HG02973 (cell line): ENCODE results near the gene PARP4.
"Not testable (repeated sequence)": the region's sequence is repeated elsewhere in the genome, so short reads cannot be mapped to it uniquely, and the experiment has no call there.

ENCODE experiments used
- ATAC-seq: cut with Tn5 transposase; IDR thresholded peaks from one replicate; pipeline ENCODE4 v1.9.1; 2021; ENCODE audit warnings: moderate library complexity; ENCODE audit not compliant: unreplicated experiment

Gene PARP4

GRCh38 chr13:24454056-24454455 lies 58.5 kb downstream of the PARP4 start:
- ATAC-seq, result no peak

GRCh38 chr13:24452044-24452443 lies 60.5 kb downstream of the PARP4 start:
- ATAC-seq, result no peak

GRCh38 chr13:24450530-24450929 lies 62.0 kb downstream of the PARP4 start:
- no peak for ATAC-seq

- ATAC-seq, result not testable (repeated sequence)
These were observed 67.7 kb downstream of the PARP4 start for GRCh38 chr13:24444851-24445250.

- ATAC-seq, result no peak
These were observed 69.2 kb downstream of the PARP4 start for GRCh38 chr13:24443366-24443765.

GRCh38 chr13:24426045-24426444 lies 86.5 kb downstream of the PARP4 start:
- not testable (repeated sequence) for ATAC-seq

- ATAC-seq, result not testable (repeated sequence)
These were observed 92.9 kb downstream of the PARP4 start for GRCh38 chr13:24419668-24420067.

GRCh38 chr13:24407844-24408243 lies 104.7 kb downstream of the PARP4 start:
- ATAC-seq, result no peak

- no peak for ATAC-seq
These were observed 106.1 kb downstream of the PARP4 start for GRCh38 chr13:24406524-24406923.

GRCh38 chr13:24396821-24397220 lies 115.8 kb downstream of the PARP4 start:
- no peak for ATAC-seq

- ATAC-seq, result no peak
These were observed 119.6 kb downstream of the PARP4 start for GRCh38 chr13:24392972-24393371.

- ATAC-seq, result not testable (repeated sequence)
These were observed 120.6 kb downstream of the PARP4 start for GRCh38 chr13:24391771-24392683.

- not testable (repeated sequence) for ATAC-seq
These were observed 121.8 kb downstream of the PARP4 start for GRCh38 chr13:24390795-24391194.

GRCh38 chr13:24389506-24389905 lies 123.1 kb downstream of the PARP4 start:
- no peak for ATAC-seq

GRCh38 chr13:24388743-24389142 lies 123.8 kb downstream of the PARP4 start:
- ATAC-seq, result not testable (repeated sequence)

- no peak for ATAC-seq
These were observed 125.5 kb downstream of the PARP4 start for GRCh38 chr13:24386816-24387708.

GRCh38 chr13:24385902-24386301 lies 126.7 kb downstream of the PARP4 start:
- ATAC-seq, result no peak

GRCh38 chr13:24384946-24385345 lies 127.6 kb downstream of the PARP4 start:
- ATAC-seq, result not testable (repeated sequence)

GRCh38 chr13:24384091-24384490 lies 128.5 kb downstream of the PARP4 start:
- ATAC-seq, result not testable (repeated sequence)

GRCh38 chr13:24381541-24382265 lies 130.9 kb downstream of the PARP4 start:
- no peak for ATAC-seq

GRCh38 chr13:24380881-24381280 lies 131.7 kb downstream of the PARP4 start:
- not testable (repeated sequence) for ATAC-seq
